Kasumi-1 (cell line): ENCODE data around the gene LILRA1.
"Not testable (repeated sequence)": the region's sequence is repeated elsewhere in the genome, so short reads cannot be mapped to it uniquely, and the experiment has no call there.

Source experiments
- DNase-seq, 2 experiments: peaks; one replicate each; lab custom pipeline; 2025; lab: John Stamatoyannopoulos, UW

LILRA1 gene

DNA sequence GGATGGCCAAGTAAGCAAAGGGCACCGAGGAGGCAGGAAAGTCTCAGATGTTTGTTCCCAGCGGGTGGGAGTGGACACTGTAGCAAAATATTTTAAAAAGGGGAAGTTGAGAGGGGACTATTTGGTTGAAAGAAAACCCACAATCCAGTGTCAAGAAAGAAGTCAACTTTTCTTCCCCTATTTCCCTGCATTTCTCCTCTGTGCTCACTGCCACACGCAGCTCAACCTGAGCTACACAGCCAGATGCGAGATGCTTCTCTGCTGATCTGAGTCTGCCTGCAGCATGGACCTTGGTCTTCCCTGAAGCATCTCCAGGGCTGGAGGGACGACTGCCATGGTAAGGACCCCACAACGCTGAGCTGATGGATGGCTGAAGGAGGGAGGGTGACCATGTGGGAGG, at the start of gene LILRA1:
LILRA1 (plus strand) TSS at position 188 of the 400 bp plus-strand sequence. CDS start 613 bp downstream, outside the sequence.
- DNase-seq = peak; percentile 77 to 90

DNA sequence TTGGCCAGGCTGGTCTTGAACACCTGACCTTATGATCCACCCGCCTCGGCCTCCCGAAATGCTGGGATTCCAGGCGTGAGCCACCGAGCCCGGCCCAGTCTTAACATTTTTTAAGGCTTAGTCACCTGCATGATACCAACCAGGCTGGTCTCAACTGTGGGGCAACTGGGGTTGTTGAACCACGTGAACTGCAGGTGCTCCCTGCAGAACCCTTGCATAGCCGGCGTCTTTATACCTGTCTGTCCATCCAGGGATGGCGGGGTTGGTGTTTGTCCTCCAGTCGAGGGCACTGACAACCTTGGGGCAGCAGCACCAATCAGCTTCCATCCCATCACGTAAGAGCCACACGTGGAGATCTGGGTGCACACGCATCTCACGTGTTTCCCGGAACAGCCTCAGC, 44.6 kb upstream of the LILRA1 start:
- DNase-seq = no peak

DNA sequence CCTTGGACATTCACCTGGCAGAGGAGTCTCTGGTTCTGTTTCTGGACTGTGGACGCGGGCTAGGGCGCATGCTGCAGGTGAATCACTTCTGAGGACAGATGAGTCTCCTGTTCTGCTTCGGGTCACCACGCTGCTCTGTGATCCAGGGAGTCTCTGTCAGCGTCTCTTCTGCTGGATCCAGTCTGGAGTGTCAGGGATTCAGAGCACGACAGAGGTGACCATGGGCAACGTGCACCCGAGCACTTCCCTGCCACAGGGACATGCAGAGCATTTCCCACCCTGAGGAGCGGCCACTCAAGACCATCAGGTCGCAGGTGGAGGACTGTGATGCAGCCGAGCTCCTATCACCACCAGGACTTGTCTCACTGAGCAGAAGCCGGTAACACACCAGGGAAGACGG, 44.2 kb upstream of the LILRA1 start:
- no peak for DNase-seq

DNA sequence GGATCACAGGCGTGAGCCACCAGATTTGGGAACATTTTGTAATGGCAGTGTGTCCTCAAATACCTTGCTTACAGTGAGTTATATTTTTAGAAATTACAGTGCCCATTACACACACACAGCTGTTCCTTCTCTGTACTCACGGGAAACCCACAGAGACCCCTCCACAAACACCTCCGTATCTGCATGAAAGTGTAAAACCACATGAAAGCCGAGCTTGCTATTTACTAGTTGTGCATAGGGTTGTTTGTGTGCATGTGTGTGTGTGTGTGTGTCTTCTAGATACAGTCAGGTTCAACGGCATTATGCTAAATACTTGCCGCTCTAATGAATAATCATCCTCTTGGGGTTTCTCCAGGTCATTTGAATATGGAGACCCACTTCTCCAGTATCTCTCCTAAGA, 42.1 kb upstream of the LILRA1 start:
- no peak for DNase-seq

DNA sequence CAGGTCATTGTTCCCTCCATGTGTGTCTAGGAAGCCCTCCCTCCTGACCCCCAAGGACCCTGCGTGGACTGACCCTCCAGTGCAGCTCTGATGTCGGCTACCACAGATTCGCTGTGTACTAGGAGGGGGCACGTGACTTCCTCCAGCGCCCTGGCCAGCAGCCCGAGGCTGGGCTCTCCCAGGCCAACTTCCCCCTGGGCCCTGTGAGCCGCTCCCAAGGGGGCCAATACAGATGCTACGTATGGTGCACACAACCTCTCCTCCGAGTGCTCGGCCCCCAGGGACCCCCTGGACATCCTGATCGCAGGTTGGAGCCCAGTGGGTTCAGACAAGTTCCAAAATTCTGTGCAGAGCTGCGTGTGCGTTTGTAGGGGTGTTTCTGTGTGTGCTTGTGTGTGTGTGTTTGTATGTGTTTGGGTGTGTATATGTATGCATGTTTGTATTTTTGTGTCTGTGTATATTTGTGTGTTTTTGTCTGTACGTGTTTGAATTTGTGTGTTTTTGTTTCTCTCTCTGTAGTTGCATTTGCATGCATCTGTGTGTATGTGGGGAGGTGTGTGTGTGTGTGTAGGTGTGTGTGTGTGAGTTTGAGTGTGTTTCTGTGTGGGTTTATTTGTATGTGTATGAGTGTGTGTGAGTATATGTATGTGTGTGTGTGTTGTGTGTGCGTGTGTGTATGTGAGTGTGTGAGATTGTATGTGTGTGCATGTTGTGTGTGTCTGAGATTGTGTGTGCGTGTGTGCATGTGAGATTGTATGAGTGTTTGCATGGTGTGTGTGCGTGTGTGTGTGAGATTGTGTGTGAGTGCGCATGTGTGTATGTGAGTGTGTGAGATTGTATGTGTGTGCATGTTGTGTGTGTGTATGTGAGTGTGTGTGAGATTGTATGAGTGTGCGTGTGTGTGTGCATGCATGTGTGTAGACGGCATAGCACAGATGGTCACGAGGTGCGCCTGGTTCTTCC, 41.2 kb upstream of the LILRA1 start:
- DNase-seq = no peak

DNA sequence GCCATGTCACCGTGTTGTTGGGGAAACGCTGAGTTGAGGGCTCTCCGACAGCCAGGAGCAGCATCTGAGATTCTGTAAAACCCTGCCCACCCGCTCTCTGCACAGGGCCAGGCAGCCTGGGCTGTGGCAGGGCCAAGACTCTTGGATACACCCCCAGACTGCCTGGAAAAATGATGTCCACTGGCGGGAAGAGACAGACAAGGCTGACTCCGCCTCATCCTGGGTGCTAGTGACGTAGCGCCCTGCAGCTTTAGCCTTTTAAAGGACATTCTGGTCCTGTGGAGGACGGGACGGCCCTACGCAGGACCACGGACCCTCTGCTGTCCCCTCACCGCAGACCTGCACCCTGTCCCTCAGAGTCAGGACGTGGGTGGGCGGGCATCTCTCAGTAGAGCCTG, 40.5 kb upstream of the LILRA1 start:
- DNase-seq = no peak

DNA sequence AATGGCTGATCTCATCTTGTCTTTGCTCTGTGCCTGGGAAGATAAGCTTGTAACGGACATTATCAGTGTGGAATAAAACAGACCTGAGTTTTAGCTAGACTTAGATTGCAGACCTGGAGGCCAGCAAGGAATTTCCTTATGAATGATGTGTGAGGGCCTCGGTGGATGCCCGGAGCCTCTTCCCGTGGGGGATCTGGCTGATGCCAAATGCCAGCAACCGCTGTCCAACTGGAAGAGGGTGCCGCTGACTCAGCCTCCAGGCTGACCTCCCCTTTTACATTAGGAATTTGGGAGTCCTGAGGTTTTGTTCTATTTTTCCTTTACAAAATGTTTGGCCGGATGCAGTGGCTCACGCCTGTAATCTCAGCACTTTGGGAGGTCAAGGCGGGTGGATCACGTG, 39.4 kb upstream of the LILRA1 start:
- no peak for DNase-seq

DNA sequence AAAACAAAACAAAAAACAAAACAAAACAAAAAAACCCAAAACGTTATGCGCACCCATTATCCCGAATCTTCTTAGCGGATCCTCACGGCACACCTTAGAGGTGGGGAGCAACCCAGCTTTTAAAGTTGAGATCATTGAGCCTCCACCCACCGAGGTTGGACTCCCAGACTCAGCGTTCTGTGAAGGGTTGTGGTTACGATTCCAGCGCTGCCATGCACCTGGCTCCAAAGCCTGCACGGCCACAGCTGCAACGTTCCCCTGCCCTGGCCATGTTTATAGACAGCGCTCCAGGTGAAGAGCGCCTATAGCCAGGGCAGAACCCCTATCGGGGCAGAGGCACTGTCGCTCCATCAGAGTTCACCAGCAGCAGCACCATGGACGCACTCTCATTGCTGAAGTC, 38.5 kb upstream of the LILRA1 start:
- DNase-seq = no peak

DNA sequence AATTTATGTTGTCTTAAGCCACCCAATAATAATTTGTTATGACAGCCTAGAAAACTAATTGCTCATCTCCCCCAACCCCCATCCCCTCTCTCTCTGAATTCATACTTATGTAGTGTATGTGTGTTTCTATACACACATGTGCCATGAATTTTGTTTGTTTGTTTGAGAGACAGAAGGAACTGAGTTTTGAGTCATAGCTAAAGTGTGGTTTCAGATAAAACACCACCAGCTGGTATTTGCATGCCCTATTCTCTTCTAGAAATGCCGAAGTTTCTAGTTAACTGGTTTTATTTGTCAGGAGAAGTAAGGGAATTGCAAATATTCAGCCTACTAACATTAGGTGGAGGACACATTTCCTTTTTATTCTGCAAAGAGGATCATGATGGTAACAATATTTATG, 37.2 kb upstream of the LILRA1 start:
- no peak for DNase-seq

DNA sequence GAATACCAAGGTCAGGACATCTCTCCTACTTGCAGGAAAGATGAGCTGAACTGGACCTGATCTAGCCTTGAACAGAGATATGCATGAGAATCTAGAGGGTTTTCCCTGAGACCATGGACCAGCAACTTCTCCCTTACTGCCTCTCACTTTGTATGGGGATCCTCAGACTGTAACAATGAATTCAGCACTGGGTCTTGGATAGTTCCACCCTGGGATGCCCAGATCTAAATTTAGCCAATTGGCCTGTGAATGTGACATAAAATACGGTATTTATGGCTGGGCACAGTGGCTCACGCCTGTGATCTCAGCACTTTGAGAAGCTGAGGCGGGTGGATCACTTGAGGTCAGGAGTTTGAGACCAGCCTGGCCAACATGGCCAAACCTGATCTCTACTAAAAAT, 35.1 kb upstream of the LILRA1 start:
- peak; percentile 47 to 65 for DNase-seq

DNA sequence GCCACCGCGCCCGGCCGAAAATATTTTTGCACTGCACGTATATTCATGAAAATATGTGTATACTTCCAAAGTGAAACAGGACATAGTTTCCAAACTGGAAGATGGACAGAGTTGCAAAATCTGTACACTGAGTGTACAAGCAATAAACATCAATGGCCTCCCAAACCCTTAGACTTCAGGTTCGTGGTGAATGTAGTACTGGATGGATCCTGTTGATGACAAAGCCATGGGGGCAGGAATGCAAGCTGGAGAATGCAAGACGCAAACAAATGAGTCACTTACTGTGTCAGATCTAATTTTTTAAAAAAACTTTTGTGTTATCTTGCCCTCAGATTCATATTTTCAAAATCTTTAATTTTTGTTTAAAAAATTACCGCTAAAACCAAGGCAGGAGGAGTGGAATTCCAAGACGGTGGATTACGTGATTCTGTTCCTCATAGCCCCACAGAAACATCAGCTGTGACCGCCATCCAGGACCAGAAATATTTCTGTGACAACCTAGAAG, 32.5 kb upstream of the LILRA1 start:
- DNase-seq = no peak

DNA sequence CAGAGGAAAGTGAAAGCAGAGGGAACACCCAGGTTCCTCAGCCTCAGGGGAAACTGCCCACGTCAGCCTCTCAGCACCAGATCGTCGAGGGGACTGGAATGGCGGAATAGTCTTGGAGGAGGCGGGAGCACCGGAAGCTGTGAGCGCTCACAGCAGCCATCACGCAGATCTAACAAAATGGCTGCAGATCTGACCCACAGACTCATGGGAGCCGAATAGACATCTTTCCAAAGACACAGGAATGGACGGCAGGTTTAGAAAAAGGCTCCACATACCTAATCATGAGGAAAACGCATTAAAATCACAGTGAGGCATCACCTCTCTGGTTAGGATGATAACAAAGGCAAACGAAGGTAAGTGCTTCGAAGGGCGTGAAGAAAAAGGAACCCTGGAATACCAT, 31.6 kb upstream of the LILRA1 start:
- DNase-seq = no peak

DNA sequence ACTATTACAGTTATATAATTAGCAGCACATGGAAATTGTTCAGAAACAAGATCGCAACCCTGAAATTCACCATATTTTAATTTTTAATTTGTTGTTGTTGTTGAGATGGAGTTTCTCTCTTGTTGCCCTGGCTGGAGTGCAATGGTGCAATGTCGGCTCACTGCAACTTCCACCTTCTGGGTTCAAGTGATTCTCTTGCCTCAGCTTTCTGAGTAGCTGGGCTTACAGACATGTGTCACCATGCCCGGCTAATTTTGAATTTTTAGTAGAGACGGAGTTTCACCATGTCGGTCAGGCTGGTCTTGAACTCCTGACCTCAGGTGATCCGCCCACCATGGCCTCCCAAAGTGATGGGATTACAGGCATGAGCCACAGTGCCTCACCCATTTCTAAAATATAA, 30.2 kb upstream of the LILRA1 start:
- DNase-seq = not testable (repeated sequence)

DNA sequence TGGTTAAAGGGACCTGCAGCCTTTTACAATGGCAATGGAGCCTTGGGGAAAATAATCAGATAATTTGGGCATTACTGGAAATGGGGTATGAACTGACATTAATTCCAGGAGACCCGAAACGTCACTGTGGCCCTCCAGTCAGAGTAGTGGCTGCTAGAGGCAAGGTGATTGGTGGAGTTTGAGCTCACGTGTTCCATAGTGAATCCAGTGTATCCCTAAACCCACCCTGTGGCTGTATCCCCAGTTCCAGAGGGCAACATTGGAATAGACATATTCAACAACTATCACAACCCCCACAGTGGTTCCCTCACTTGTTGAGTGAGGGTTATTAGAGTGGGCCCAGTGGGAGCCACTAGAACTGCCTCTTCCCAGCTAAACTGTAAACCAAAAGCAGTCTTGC, 23.1 kb upstream of the LILRA1 start:
- DNase-seq = no peak

DNA sequence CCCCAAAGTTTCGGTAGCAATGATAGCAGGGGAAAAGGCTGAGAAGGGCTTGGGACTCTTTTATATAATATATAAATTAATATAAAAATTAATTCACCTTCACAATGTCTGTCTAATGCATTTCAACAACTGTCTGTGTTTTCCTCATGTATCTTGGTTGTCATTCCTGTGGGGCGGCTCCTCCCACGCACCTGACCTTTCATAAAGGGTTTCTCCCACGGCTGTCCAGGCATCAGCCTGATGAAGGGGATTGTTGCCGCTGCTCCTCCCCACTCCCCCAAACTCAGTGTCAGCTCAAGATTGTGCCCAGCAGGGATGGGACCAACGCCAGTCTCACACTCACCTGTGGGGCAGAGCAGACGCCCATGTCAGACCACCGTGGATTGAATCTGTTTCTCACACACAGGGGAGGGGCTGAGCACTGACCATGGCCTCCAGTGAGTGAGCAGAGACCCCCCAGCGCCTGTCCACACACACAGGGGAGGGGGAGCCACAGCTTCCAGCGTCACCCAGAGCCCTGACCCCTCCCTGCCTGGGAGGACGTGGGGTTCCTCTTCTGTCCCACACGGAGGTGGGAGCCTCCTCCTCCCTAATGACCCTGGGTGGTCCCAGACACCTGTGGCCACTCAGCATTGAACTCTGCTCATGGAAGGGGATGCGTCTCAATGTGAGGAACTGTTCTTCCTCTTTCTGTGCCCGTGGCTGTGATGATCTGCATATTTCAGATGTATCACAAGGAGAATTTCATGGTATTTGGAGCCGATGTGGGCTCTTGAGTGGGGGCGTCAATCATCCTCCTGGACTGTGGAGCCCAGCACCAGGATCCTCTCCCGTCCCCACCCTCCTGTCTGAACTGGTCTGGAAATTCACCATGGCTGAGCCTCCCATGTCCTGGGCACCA, 21.5 kb upstream of the LILRA1 start:
- peak; percentile 55 for DNase-seq

DNA sequence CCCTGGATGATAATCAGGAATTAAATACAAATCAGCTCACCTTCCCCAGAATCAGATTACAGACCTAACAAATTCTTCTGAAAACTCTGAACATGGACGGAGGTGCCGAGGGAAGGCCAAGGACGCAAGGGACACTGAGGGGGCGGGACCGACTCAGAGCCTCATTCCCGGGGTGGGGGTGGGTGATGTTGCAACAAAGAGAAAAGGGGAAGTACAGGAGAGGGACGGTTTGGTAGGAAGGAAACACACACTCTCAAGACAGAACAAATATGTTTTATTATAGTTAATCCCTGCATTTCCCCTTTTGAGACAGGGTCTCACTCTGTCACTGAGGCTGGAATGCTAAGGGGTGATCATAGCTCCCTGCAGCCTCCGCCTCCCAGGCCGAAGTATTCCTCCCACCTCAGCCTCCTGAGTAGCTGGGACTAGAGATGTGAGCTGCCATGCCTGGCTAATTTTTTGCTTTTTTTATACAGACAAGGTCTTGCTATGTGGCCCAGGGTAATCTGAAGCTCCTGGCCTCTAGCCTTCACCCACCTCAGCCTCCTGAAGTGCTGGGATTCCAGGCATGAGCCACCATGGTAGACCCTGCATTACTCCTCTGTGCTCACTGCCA, 20.6 kb upstream of the LILRA1 start:
- peak; percentile 95 to 97 for DNase-seq

DNA sequence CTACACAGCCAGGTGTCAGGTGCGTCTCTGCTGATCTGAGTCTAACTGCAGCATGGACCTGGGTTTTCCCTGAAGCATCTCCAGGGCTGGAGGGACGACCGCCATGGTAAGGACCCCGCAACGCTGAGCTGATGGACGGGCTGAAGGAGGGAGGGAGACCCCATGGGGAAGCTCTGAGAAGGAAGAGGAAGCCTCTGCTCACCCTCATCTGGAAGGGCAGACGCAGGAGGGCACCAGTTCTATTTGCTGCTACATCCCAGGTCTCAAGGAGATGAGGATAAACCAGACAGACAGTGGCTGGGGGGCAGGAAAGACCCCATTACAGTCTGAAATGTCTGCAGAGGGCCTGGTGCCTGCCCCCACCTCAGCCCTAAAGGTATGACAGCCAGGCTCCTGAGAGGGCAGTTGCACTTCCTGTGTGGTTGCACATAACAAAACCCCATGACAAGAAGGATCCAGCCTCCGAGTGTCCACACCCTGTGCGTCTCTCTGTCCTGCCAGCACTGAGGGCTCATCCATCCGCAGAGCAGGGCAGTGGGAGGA, 20.0 kb upstream of the LILRA1 start, which contains the start of gene LILRA2:
LILRA2 (plus strand) TSS at position 461 of the 543 bp plus-strand sequence. CDS start 89 bp downstream, outside the sequence.
- DNase-seq = peak; percentile 33 to 49

DNA sequence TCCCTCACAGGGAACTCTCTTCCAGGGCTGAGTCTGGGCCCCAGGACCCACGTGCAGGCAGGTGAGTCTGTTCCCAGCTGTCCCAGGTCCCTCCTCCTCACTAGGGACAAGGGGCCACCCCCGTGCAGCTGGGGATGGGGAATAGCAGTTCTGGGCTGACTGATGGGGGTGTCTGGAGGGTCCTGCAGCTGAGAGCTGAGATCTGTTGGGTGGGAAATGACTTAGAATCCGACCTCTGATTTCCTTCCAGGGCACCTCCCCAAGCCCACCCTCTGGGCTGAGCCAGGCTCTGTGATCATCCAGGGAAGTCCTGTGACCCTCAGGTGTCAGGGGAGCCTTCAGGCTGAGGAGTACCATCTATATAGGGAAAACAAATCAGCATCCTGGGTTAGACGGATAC, 19.4 kb upstream of the LILRA1 start:
- DNase-seq = no peak

DNA sequence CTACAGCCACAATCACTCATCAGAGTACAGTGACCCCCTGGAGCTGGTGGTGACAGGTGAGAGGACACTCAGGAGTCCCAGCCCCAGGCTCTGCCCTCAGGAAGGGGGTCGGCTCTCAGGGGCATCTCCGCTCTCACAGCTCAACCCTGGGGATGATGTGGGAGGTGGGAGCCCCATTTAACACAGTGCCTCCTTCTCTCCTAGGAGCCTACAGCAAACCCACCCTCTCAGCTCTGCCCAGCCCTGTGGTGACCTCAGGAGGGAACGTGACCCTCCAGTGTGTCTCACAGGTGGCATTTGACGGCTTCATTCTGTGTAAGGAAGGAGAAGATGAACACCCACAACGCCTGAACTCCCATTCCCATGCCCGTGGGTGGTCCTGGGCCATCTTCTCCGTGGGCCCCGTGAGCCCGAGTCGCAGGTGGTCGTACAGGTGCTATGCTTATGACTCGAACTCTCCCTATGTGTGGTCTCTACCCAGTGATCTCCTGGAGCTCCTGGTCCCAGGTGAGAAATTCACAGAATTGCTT, 18.8 kb upstream of the LILRA1 start:
- DNase-seq = no peak

DNA sequence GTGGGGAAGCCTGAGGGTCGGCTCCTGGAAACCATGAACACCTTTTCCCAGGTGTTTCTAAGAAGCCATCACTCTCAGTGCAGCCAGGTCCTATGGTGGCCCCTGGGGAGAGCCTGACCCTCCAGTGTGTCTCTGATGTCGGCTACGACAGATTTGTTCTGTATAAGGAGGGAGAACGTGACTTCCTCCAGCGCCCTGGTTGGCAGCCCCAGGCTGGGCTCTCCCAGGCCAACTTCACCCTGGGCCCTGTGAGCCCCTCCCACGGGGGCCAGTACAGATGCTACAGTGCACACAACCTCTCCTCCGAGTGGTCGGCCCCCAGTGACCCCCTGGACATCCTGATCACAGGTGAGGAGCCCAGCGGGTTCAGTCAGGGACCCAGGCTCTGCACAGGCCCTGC, 18.2 kb upstream of the LILRA1 start:
- not testable (repeated sequence) for DNase-seq

DNA sequence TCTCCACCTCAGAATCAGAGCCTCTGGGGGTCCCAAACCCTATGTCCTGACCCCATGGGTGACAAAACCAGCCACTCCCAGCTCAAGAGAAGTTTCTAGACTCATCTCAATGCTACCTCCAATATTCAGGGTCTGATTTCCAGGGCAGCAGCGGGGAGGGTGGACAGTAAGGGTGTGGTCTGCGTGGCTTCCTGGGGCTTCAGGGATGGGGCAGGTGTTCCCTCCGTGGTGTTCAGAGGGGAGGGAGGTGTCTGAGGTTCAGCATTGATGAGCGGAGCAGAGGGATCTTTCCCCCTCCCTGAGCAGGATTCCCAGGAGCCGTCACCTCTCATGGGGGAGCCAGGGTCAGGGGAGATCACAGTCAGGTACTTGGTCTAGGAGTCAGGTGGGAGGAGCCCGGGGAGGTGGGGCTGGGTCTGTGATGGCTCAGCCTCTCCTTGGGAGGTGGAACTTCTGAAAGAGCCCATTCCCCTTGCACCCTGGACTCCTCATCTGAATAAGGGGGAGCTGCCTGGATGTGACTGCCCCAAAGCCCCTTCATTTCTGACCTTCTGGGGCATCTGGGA, 16.9 kb upstream of the LILRA1 start:
- no peak for DNase-seq
